LNCAP (cell line): ENCODE results near the gene MTCL1.

Source experiments
- TF ChIP-seq, protein P1 (sequence below): fragments of 450-650 bp; IDR thresholded peaks from 2 replicates; pipeline ENCODE4 v1.5.1; 2017; ENCODE audit warnings: mild to moderate bottlenecking

Gene MTCL1

GRCh38 chr18:8719192-8719591 is 13.8 kb downstream of the MTCL1 start:
- TF ChIP-seq, protein P1, sequence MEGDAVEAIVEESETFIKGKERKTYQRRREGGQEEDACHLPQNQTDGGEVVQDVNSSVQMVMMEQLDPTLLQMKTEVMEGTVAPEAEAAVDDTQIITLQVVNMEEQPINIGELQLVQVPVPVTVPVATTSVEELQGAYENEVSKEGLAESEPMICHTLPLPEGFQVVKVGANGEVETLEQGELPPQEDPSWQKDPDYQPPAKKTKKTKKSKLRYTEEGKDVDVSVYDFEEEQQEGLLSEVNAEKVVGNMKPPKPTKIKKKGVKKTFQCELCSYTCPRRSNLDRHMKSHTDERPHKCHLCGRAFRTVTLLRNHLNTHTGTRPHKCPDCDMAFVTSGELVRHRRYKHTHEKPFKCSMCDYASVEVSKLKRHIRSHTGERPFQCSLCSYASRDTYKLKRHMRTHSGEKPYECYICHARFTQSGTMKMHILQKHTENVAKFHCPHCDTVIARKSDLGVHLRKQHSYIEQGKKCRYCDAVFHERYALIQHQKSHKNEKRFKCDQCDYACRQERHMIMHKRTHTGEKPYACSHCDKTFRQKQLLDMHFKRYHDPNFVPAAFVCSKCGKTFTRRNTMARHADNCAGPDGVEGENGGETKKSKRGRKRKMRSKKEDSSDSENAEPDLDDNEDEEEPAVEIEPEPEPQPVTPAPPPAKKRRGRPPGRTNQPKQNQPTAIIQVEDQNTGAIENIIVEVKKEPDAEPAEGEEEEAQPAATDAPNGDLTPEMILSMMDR: no peak

GRCh38 chr18:8720141-8720540 is 14.8 kb downstream of the MTCL1 start:
- TF ChIP-seq, protein P1: no peak

DNA sequence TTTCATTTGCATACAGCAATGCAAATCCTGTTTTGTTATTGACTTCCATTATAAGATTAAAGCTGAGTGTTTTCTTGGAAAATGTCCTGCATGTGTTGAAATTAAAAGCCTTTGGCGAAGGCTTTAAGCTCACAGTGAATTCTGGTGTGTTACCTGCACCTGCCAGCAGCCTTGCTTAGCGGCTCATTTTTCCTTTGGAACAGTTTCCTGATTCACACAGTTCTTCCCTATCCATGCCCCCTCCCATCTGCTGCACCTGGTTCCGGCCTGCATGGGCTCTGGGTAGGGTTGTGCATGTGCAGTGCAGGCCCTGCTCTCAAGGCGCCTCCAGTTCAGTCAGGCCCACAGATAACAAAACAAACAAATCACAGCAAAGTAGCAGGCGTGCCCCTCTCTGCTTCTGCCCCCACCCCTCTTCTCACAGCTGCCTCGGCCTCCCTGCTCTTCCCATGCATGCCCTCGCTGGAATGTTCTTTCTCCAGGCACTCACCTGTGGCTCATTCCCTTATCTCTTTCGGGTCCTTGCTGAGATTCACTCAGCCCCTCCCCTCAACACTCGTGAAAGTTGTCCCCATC is 15.8 kb downstream of the MTCL1 start:
- TF ChIP-seq, protein P1: no peak

GRCh38 chr18:8721716-8722115 is 16.4 kb downstream of the MTCL1 start:
- TF ChIP-seq, protein P1: no peak

GRCh38 chr18:8722946-8723820 is 17.8 kb downstream of the MTCL1 start:
- TF ChIP-seq, protein P1: no peak

- TF ChIP-seq, protein P1: no peak
Observed at GRCh38 chr18:8724452-8724851, 19.1 kb downstream of the MTCL1 start.

GRCh38 chr18:8726281-8726680 is 20.9 kb downstream of the MTCL1 start:
- TF ChIP-seq, protein P1: no peak
